ENCODE measurements around the gene C18orf63. TPM values are rescaled to one million over a fixed set of nuclear protein-coding genes. Genes with fewer than 3 reads are reported as not detected.
A peak's percentile ranks its signal among the peaks of the same experiment; 100 is the strongest.
"Not testable (repeated sequence)": the region's sequence is repeated elsewhere in the genome, so short reads cannot be mapped to it uniquely, and the experiment has no call there.

C18orf63 gene
- not detected for total RNA-seq

DNA sequence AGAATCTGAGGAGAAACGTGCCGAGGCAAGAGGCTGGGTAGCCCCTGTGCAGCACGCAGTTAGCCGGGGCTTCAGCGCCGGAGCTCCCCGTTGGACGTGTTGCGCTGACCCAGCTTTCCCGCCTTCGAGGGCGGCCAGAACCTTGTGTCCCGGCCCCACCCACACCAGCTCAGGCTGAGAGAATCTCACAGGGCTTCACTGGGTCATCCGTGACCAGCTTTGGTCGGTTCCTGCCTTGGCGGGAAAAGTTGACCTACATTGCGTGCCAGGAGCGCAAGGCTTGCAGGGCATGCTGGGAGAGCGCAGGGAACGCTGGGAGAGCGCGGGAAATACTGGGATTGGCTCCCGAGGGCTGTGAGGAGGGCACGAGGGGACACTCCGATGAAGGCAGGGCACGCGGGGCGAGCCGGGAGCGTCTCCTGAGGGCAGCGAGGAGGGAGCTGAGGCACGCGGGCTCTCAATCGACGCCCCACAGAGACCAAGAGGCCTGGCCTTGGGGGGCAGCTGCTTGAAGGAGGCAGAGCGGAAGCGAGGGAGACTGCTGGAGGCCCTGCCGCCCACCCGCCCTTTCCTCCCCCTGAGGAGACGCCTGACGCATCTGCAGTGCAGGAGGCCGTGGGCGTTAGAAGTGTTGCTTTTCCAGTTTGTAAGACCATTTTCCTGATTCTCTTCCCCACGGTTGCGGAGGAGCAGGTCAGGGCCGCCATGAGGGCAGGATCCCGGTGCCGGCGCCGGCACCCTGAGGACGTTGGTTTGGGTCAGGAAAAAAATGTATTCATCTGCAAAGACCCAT lies at the start of gene C18orf63:
C18orf63 (plus strand) TSS at position 376 of the 793 bp plus-strand sequence. CDS start 2,027 bp downstream, outside the sequence.
- DNase-seq (ENCODE audit: low spot score) (no peak), ATAC-seq (no peak)

DNA sequence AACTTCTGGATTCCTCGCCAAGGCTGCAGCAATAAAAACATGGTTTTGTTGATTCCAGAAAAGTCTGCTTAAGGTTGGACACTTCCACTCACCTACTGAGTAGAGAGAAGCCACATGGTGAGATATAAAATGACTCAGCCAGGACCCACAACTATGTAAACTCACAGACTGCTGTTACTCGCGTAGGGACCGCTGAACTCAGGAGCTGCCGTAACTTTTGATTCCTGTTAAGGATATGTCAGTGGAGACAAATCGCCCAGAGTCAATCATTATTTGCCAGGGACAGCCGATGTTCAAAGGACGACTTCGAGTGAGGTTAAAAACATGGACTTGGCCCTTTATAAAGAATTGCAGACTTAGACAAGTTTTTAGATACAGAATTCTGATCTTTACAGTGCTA lies 49.5 kb upstream of the C18orf63 start:
- DNase-seq (ENCODE audit: low spot score) (peak; percentile 62), ATAC-seq (peak; percentile 43)

DNA sequence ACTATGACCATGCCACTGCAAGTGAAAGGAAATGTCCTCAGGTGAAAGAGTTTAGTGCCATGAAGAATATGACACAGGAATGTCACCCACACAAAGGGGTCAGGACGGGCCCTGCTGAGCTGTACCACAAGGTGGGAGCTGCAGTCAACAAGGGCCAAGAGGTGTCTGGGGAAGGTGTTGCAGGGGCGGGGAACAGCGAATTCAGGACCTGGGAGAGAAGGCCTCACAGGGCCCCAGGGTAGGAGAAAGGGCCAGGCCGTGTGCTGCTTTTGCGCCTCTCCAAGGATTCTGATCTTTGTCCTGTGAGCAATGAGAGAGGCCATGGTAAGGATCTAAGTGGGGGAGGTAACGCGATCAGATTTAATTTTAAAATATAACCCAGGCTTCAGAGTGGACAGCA lies 47.5 kb upstream of the C18orf63 start:
- ATAC-seq (peak; percentile 23), DNase-seq (ENCODE audit: low spot score) (peak; percentile 47)

DNA sequence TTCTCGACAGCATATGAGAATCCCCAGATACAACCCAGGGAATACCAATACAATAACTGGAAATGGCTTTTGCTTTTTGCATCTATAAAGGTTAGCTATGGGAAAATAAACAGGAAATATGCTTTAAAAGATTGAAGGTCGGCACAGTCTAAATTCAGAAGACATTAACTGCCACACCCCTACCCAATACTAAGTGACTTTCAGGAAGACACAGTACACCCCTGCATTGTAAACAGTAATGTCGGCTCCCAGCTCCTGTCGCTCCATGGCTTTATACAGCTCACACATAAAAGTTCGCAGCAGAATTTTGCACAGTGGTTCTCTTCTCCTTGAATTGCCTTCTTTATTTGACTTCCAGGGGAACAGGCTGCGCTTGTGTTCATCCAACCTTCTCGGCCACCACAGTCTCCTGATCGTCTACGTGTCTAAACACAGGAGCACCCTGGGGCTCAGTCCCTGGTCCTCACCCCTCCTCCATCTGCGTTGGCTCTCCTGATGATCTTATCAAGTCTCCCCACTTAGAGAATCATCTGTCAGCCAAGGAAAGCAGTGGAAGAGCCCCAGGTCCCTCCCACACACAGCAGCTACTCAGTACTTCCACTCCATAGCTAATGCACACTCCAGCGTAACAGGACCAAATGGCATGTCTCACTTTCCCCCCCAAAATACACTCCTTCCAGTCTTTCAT lies 46.6 kb upstream of the C18orf63 start:
- peak; percentile 2 for ATAC-seq
- peak; percentile 46 for DNase-seq (ENCODE audit: low spot score)

DNA sequence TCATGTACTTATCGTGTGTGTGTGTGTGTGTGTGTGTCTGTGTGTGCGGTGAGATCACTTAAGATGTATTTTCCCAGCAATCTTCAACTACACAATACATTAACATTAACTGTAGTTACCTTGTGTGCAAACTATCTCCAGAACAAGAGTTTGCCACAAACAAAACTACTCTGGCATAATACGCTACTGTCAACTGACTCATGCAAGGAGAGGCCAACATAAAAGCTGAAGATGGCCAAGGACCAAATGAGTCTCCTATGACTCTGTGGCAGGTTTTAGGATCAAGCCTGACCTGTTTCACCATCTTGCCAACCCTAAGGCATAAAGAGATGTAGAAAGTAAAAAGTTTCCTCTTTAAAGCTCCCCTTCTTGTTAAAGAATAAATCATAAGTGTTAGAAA lies 44.0 kb upstream of the C18orf63 start:
- DNase-seq (ENCODE audit: low spot score) = no peak
- no peak for ATAC-seq

DNA sequence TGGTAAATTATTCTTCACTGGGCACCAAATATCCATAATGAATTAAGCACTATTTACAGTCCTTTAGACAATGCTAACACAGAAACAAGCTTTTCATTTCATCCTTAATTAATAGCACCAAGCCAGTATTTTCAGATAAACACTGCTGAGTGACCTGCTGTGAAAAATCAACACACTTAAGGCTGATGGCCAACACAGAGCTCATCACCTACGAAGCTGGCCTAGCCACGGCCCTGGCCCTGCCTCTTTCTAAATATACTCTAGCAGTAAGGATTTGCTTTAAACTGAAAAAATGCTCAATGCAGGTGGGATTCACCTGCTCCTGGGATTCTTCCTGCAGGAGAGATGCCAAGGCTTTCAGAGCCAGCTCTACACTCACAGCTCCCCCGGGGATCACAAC lies 42.2 kb upstream of the C18orf63 start:
- no peak for DNase-seq (ENCODE audit: low spot score)
- ATAC-seq = peak; percentile 15

DNA sequence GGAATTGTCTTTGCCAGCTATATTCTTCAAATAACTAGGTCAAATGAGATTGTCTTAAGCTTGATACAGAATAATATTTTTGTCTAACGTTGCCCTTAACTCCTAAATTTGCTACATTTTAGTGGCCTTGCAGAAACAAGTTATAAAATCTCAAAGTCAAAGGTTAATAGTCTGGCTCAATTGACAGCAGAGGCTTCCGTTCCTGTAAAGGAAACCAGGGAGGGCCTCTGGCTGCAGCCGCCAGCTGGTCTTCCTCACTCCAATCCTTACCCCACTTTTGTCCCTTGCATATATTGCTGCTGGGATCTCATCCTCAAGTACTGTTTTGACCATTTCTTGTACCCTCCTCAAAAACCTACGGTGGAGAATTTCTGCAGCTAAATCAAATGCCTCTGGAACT lies 40.9 kb upstream of the C18orf63 start:
- ATAC-seq = no peak
- no peak for DNase-seq (ENCODE audit: low spot score)

DNA sequence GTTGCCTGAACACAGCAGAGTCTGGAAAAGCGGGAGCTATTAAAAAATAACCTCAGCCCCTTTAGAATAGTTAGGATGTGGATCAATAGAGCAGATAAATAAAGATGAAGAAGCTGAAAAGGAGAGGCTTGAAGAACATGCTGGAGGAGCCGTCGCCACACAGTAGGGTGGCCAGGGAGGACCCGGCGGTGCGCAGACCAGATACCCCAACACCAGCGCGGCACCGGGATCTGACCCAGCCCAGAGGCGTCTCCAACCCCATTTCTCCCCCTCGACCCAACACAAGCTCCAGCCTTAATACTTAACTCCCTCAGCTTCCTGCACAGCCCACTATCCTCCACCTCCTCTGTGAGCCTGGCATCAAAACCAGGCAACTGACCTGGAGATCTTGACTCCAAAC lies 39.9 kb upstream of the C18orf63 start:
- no peak for DNase-seq (ENCODE audit: low spot score)
- no peak for ATAC-seq

DNA sequence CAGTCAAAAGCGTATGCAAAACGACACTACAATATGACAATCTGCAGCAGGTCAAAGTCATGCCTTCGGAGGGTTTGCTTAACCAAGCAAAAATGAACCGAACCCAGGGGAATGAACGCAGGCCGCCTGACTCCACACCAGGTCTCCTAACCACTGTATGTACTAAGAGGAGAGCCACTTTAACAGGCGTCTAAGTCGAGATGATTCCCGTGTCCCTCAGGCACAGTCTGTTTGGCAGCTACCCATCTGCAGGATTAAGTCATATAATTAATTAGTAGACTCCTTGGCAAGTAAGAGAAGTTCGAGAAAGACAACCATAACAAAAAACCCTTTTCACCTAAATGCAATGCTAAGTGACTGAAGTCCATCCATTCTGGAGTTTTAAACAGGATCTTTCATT lies 39.0 kb upstream of the C18orf63 start:
- DNase-seq (ENCODE audit: low spot score) = no peak
- ATAC-seq = peak; percentile 4

DNA sequence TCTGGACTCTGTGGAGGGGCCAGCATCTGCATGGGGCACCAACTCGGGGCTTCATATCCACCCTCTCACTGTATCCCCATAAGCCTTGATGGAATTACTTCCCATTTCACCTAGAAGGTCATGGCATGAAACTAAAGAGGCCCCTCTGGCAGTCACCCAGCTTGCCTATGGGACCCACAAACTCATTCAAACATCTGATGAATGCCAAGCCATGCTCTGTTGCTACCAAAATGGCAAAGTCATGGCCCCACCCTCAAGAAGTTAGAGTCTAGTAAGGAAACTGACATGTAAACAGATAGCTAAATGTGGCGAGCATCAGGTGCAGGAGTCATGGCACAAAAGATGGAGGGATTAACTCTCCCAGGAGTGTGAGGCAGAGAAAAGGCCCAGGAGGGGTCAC lies 38.3 kb upstream of the C18orf63 start:
- no peak for ATAC-seq
- DNase-seq (ENCODE audit: low spot score) = no peak

DNA sequence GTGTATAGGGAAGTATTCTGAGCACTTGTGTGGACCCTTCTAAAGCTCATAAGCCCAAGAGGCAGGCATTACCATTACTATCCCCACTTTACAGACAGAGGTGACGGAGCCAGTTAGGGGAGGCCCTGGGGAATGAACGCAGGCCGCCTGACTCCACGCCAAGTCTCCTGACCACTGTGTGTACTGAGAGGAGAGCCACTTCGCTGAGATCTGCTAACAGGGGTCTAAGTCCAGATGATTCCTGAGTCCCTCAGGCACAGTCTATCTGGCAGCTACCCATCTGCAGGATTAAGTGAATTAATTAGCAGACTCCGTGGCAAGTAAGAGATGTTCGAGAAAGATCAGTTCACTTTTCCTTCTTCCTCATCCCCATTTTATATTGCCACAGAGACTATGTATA lies 37.6 kb upstream of the C18orf63 start:
- peak; percentile 86 for DNase-seq (ENCODE audit: low spot score)
- ATAC-seq = peak; percentile 56

DNA sequence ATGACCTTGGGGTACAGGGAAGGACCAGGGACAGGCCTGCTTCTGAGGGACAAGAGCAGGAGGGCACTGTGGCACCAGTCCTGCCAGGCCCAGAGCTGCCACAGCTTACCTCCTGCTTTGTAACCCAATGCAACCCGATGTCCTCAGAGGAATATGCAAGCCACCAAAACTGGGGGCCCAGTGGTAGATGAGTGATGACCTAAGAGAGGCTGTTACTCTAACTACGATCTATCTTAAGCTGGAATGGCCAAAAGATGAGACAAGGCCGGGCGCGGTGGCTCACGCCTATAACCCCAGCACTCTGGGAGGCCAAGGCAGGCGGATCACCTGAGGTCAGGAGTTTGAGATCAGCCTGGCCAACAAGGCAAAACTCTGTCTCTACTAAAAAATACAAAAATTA lies 36.7 kb upstream of the C18orf63 start:
- no peak for DNase-seq (ENCODE audit: low spot score)
- ATAC-seq = no peak

DNA sequence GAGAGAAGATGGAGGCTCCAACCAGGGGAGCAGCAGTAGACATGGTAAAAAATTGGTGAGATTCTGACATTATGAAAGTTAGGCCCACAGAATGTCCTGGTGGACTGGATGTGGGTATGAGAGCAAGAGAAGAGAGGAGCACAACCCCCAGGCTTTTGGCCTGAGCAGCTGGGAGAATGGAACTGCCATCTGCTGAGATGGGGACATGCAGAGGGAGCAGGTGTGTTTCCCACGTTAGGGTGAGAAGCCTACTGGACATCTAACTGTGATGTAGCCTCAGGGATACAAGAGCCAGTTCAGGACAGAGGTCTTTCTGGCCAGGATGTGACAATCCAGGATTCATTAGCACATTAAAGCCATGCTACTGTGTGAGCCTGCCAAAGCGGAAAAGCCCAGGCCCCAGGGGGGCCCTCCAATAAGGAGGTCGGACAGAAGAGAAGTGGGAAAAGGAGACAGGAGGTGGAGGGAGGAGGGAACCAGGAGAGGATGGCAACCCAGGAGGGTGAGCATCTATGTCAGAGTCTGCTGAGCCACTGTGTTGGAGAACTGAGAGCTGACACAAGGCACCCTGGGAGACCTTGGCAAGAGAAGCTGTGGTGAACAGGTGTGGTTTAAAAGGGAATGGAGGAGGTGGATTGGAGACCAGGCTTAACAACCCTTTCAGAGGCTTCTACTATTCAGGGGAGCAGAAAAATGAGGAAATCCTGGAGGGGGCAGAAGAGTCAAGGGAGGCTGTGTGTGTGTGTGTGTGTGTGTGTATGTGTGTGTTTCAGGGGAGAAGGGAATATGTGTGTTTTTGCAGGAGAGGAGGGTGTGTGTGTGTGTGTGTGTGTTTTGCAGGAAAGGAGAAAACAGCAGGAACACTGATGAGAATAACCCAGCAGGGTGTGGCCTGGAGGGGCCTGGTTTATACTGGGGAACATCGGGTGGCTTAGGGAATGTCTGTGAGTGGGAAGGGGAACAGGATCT lies 34.3 kb upstream of the C18orf63 start:
- ATAC-seq = no peak

DNA sequence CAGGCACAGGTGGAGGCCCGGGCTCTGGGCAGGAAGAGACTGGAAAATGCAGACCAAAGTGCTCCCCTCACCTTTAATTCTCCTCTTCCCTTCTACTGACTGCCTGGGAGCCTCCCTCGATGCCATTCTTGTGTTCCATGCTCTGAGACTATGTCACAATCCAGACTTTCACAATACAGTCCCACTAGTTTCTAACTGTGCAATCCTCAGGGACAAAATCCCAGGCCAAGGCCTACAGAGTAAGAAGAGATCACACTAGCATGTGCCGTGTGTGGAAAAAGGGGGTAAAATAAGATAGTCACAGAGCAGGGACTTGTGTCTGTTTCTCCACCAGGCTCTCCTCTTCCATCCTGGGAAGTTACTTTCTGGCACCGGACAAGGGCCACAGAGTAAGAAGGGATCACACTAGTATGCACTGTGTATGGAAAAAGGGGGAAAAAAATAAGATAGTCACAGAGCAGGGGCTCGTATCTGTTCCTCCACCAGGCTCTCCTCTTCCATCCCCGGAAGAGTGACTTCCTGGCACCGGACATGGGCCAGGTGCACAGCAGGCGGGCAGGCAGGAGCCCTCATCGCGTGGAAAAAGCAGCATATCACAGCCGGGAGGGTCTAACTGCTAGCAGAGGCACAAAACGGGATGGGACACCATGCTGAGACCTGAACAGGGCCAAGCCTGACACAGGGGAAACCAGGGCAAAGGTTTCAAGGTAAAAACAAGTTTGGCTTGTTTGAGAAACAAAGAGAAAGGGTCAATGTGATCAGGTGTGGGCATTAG lies 33.5 kb upstream of the C18orf63 start:
- ATAC-seq = peak; percentile 49
- DNase-seq (ENCODE audit: low spot score) = peak; percentile 71

More for the DNA sequence above, 34.3 kb upstream of the C18orf63 start:
- no peak for DNase-seq (ENCODE audit: low spot score)

DNA sequence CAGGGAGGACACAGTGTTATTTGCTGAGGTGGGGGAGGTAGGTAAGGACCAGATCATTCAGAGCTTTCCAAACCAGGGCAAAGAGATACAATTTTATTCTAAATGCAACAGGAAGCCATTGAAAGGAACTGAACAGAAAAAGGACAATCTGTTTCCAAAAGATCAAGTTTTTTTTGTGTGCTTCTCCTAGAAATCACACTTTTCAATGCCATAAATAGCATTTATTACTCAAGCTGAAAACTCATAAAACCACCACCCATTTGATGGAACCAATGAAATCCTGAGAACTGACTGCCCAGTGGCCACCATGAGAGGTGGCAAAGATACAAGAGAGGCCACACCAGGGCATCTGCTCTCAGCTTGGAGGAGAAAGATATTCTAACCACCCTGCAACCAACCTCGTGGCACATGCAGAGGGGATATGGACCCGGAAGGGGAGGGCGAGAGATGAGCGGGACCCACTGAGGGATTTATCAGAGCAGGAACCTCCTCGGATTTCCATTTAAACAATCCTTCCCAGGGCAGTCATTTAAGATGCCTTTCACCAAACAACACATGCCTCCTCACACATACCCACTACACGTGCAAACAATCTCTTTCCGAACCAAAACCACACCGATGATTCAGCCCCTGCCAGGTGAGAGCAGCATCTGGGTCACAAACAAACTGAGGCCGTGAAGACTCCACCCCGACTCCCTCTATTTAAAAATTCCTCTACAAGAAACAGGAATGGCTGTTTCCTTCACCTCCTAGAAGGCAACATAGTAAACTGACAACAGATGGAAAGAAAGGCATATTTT lies 32.7 kb upstream of the C18orf63 start:
- ATAC-seq (peak; percentile 20), DNase-seq (ENCODE audit: low spot score) (no peak)

DNA sequence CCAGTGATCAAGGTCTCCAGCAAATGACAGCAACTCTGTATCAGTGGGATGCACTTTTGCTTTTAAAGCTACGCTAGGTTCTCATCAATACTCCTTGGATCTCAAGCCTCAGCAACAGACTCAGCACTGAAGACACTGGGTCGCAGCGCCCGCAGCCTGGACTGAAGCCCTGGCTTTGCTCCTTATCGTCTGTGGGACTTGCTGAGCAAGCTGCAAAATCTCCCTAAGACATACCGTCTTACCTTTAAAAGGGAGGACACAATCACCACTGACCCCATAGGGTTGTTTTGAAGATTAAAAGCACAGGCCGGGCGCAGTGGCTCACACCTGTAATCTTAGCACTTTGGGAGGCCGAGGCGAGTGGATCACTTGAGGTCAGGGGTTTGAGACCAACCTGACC lies 32.0 kb upstream of the C18orf63 start:
- DNase-seq (ENCODE audit: low spot score) = no peak
- no peak for ATAC-seq

DNA sequence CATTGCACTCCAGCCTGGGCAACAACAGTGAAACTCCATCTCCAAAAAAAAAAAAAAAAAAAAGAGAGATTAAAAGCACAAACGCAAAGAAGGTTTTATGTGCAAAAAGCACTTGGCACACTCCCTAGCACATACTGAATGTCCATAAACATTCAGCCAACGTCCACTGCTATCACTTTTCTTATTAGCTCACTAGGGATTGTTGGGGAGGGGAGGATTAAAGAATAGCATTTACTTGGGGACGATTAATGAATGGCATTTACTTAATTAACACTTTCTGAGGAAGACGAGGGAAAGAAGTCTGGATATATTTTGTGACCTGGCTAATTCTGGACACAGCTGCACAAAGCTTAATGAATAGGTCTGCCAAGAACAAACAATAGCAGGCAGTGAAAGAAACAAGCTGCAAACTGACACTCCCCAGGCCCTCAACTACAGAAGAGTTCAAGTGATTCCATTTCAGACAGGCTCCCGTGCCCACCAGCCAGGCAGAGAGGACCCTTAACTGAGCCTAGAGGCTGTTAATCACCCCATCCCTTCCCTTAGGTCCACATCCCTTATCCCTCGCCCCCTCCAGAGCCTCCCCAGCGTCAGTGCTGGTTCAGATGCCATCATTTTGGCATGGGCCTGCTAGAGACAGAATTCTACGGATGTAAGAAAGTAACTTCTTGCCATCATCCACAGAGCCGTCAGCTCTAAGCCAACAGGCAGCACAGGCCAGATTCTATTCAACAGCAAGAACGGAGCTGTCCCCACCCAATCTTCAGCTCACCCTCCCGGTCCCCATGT lies 31.3 kb upstream of the C18orf63 start:
- ATAC-seq (peak; percentile 4), DNase-seq (ENCODE audit: low spot score) (no peak)

DNA sequence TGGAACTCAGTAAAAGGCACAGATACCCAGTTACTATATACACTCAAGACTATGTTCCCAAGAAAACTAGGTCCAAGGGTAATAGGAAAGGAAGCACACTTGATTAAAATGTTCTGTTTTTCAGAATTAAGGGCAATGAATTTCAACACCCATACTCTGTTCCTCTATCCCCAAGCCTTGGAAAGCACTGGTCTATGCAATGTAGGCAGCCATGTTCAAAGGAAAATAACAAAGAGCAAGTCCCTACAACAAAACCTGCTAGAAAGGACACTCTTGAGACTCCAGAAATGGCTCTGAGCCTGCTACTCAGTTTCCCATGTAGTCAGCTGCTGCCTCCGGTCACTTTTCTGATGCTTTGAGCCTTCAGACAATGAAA lies 30.7 kb upstream of the C18orf63 start:
- ATAC-seq (no peak), DNase-seq (ENCODE audit: low spot score) (no peak)

DNA sequence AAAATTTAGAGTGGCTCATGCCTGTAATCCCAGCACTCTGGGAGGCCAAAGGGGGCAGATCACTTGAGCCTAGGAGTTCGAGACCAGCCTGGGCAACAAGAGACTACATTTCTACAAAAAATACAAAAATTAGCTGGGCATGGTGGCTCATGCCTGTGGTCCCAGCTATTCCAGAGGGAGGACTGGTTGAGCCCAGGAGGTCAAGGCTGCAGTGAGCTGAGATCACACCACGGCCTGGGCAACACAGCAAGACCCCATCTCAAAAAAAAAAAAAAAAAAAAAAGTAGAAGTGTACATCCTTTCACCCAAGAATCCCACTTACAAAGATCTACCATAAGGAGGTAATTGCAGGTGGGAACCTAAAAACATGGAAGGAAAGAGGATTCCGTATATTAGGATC lies 30.1 kb upstream of the C18orf63 start:
- ATAC-seq; DNase-seq (ENCODE audit: low spot score): not testable (repeated sequence)
